SH-SY5Y (cell line): ENCODE data around the gene ARHGAP42.

ENCODE experiments used
- GATA2 ChIP-seq: IDR thresholded peaks from 2 replicates; pipeline ENCODE4 v1.6.1; 2011; ENCODE audit warnings: mild to moderate bottlenecking, low read depth, low read length
- GATA3 ChIP-seq: IDR thresholded peaks from 2 replicates; pipeline ENCODE4 v1.6.1; 2011; ENCODE audit warnings: low read depth, mild to moderate bottlenecking, low read length, moderate library complexity

- TF ChIP-seq GATA2 (no peak), GATA3 (no peak)
Observed at GRCh38 chr11:100757646-100758045, 70.6 kb downstream of the ARHGAP42 start.
